ENCODE measurements around the gene XXYLT1.

Gene XXYLT1

GRCh38 chr3:195265363-195265976, 5.5 kb downstream of the XXYLT1 start:
- Histone ChIP-seq H3K27me3 (ENCODE audit: control insufficient read depth, insufficient read depth, low read length) (no peaks in the 10 kb centered on the region), H3K9me3 (replicated peaks; ENCODE audit: low read length) (no peaks in the 10 kb centered on the region), H3K4me3 (ENCODE audit: low read length) (no peak overlapping the region), H3K4me2 (ENCODE audit: low read length) (no peak overlapping the region), H3K9ac (ENCODE audit: low read depth, low read length) (no peak overlapping the region), H3K36me3 (ENCODE audit: insufficient read depth, low read length) (peaks cover 7% of the 10 kb centered on the region), H3K4me1 (ENCODE audit: control insufficient read depth, insufficient read depth, low read length) (peaks cover 11% of the 10 kb centered on the region)

DNA sequence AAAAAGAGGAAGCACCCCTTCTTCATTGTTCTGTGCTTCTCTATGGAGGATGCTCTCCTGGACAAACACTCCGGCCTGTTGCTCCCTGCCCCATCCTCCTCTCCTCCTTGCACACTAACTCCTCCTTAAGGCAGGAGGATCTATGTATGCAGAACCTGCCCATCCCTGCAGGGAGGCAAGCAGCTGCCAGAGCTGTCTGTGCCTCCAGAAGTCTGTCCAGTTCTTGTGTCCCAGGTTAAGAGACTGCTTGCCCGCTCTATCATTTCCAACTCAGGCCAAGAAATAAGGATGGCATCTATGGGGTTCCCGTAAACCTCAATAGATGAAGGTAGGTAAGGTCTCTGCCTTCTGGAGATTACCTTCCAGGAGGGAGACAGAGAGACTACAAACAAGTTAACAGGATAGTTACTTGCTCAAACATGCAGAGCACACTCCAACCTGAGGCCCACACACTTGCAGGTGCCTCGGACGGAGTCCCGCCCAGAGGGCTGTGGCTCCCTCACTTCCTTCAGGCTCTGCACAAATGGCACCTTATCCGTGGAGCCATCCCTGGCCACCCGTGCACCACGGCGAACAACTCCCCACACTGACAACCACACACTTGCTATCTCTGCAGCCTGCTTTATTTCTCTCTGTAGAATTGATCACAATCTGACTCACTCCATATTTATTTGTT, 6.9 kb downstream of the XXYLT1 start:
- H3K9me3 ChIP-seq (replicated peaks; ENCODE audit: low read length), result no peaks in the 10 kb centered on the region
- H3K4me2 ChIP-seq (ENCODE audit: low read length), result no peak overlapping the region
- H3K36me3 ChIP-seq (ENCODE audit: insufficient read depth, low read length), result peaks cover 7% of the 10 kb centered on the region
- H3K4me1 ChIP-seq (ENCODE audit: control insufficient read depth, insufficient read depth, low read length), result peaks cover 10% of the 10 kb centered on the region
- H3K27me3 ChIP-seq (ENCODE audit: control insufficient read depth, insufficient read depth, low read length), result no peaks in the 10 kb centered on the region
- no peak overlapping the region for H3K4me3 ChIP-seq (ENCODE audit: low read length)
- no peak overlapping the region for H3K9ac ChIP-seq (ENCODE audit: low read depth, low read length)

GRCh38 chr3:195263193-195263924, 7.6 kb downstream of the XXYLT1 start:
- Histone ChIP-seq H3K4me1 (ENCODE audit: control insufficient read depth, insufficient read depth, low read length) (peaks cover 11% of the 10 kb centered on the region), H3K4me3 (ENCODE audit: low read length) (no peak overlapping the region), H3K36me3 (ENCODE audit: insufficient read depth, low read length) (peaks cover 7% of the 10 kb centered on the region), H3K27me3 (ENCODE audit: control insufficient read depth, insufficient read depth, low read length) (no peaks in the 10 kb centered on the region), H3K4me2 (ENCODE audit: low read length) (no peak overlapping the region), H3K9ac (ENCODE audit: low read depth, low read length) (no peak overlapping the region), H3K9me3 (replicated peaks; ENCODE audit: low read length) (no peaks in the 10 kb centered on the region)

GRCh38 chr3:195261925-195262324, 9.0 kb downstream of the XXYLT1 start:
- Histone ChIP-seq H3K9me3 (replicated peaks; ENCODE audit: low read length) (no peaks in the 10 kb centered on the region), H3K36me3 (ENCODE audit: insufficient read depth, low read length) (peaks cover 3% of the 10 kb centered on the region), H3K4me1 (ENCODE audit: control insufficient read depth, insufficient read depth, low read length) (peaks cover 11% of the 10 kb centered on the region), H3K9ac (ENCODE audit: low read depth, low read length) (no peak overlapping the region), H3K4me2 (ENCODE audit: low read length) (no peak overlapping the region), H3K27me3 (ENCODE audit: control insufficient read depth, insufficient read depth, low read length) (no peaks in the 10 kb centered on the region), H3K4me3 (ENCODE audit: low read length) (no peak overlapping the region)

- H3K9ac ChIP-seq (ENCODE audit: low read depth, low read length), result peak overlapping the region; percentile 90
- H3K27me3 ChIP-seq (ENCODE audit: control insufficient read depth, insufficient read depth, low read length), result no peaks in the 10 kb centered on the region
- peaks cover 11% of the 10 kb centered on the region for H3K4me1 ChIP-seq (ENCODE audit: control insufficient read depth, insufficient read depth, low read length)
- H3K4me2 ChIP-seq (ENCODE audit: low read length), result peak overlapping the region; percentile 91
- no peaks in the 10 kb centered on the region for H3K9me3 ChIP-seq (replicated peaks; ENCODE audit: low read length)
- peaks cover 1% of the 10 kb centered on the region for H3K36me3 ChIP-seq (ENCODE audit: insufficient read depth, low read length)
- H3K4me3 ChIP-seq (ENCODE audit: low read length), result peak overlapping the region; percentile 80
Measured at GRCh38 chr3:195260280-195260905, 10.6 kb downstream of the XXYLT1 start.

DNA sequence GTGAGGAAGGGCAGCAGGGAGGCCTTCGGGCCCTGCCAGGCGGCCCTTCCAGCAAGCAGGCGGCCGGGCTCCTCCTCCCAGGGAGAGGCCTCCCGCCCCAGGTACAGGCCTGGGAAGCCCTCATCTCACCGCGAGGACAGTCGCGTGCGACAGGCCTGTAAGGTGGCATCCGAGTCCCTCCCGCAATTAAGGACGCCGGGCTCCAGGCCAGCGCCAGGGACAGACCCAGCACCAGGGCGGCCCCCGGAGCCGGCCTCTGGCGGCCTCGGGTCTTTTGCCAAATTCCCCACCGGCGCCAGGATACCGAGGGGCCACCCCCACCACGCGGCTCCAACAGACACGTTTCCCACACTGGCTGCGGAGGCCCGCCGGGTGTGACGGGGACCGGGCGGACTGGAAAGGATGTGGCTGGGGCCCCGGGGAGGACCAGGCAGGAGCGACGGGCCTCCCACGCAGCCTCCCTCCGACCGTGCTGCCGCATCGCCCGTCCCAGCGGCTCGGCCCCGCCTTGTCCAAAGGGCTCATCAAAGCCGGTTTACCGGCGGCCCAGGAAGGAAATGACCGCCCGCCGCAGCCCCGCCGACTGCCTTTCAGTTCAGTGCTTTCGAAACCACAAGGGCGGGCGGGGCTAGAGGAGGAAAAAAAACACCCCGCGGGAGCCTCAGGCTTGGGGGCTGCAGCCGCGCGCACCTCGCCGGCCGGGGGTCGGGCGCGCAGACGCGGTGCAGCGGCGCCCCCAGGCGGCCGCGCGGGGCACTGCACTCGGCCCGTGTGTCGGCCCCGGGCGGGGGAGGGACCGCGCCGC, 11.3 kb downstream of the XXYLT1 start:
- H3K9me3 ChIP-seq (replicated peaks; ENCODE audit: low read length), result no peaks in the 10 kb centered on the region
- H3K27me3 ChIP-seq (ENCODE audit: control insufficient read depth, insufficient read depth, low read length), result no peaks in the 10 kb centered on the region
- H3K36me3 ChIP-seq (ENCODE audit: insufficient read depth, low read length), result no peaks in the 10 kb centered on the region
- H3K4me3 ChIP-seq (ENCODE audit: low read length), result peak overlapping the region; percentile 80
- peaks cover 11% of the 10 kb centered on the region for H3K4me1 ChIP-seq (ENCODE audit: control insufficient read depth, insufficient read depth, low read length)
- H3K4me2 ChIP-seq (ENCODE audit: low read length), result peak overlapping the region; percentile 91
- peak overlapping the region; percentile 90 for H3K9ac ChIP-seq (ENCODE audit: low read depth, low read length)

DNA sequence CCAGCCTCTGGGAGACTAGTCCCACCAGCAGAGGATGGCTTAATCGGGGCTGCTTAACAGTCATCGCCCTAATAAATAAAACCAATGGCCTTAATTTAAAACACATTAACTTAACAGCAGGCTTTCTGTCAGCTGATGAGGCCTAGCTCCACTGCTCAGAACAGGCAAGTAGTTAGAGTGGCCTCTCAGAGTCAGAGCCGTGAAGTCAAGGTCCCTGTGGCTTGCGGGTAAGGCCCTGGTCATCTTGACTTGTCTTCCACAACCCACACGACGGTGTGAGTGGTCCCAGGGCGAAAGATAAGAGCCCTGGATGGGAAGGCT, 11.8 kb downstream of the XXYLT1 start:
- H3K4me1 ChIP-seq (ENCODE audit: control insufficient read depth, insufficient read depth, low read length), result peaks cover 11% of the 10 kb centered on the region
- H3K9ac ChIP-seq (ENCODE audit: low read depth, low read length), result peak overlapping the region; percentile 90
- no peaks in the 10 kb centered on the region for H3K27me3 ChIP-seq (ENCODE audit: control insufficient read depth, insufficient read depth, low read length)
- peak overlapping the region; percentile 80 for H3K4me3 ChIP-seq (ENCODE audit: low read length)
- no peaks in the 10 kb centered on the region for H3K36me3 ChIP-seq (ENCODE audit: insufficient read depth, low read length)
- H3K4me2 ChIP-seq (ENCODE audit: low read length), result peak overlapping the region; percentile 91
- H3K9me3 ChIP-seq (replicated peaks; ENCODE audit: low read length), result no peaks in the 10 kb centered on the region

- H3K27me3 ChIP-seq (ENCODE audit: control insufficient read depth, insufficient read depth, low read length), result no peaks in the 10 kb centered on the region
- H3K36me3 ChIP-seq (ENCODE audit: insufficient read depth, low read length), result no peaks in the 10 kb centered on the region
- H3K4me3 ChIP-seq (ENCODE audit: low read length), result no peak overlapping the region
- H3K9ac ChIP-seq (ENCODE audit: low read depth, low read length), result no peak overlapping the region
- no peaks in the 10 kb centered on the region for H3K9me3 ChIP-seq (replicated peaks; ENCODE audit: low read length)
- peaks cover 11% of the 10 kb centered on the region for H3K4me1 ChIP-seq (ENCODE audit: control insufficient read depth, insufficient read depth, low read length)
- H3K4me2 ChIP-seq (ENCODE audit: low read length), result no peak overlapping the region
Measured at GRCh38 chr3:195258449-195259153, 12.4 kb downstream of the XXYLT1 start.

GRCh38 chr3:195257454-195258448, 13.2 kb downstream of the XXYLT1 start:
- Histone ChIP-seq H3K36me3 (ENCODE audit: insufficient read depth, low read length) (no peaks in the 10 kb centered on the region), H3K4me3 (ENCODE audit: low read length) (no peak overlapping the region), H3K4me2 (ENCODE audit: low read length) (no peak overlapping the region), H3K9me3 (replicated peaks; ENCODE audit: low read length) (no peaks in the 10 kb centered on the region), H3K4me1 (ENCODE audit: control insufficient read depth, insufficient read depth, low read length) (peaks cover 16% of the 10 kb centered on the region), H3K9ac (ENCODE audit: low read depth, low read length) (no peak overlapping the region), H3K27me3 (ENCODE audit: control insufficient read depth, insufficient read depth, low read length) (no peaks in the 10 kb centered on the region)

Data from skeletal muscle satellite cell (primary cell).